Chondrocyte (in vitro differentiated cells): ENCODE measurements around the gene PSMB8. TPM values are rescaled to one million over a fixed set of nuclear protein-coding genes. Genes with fewer than 3 reads are reported as not detected.

Source experiments
- DNase-seq: peaks from one replicate; pipeline ENCODE4 v3.0.0; 2021; ENCODE audit warnings: mixed read lengths, low spot score
- H3K27ac Mint-ChIP-seq: one replicate; pipeline ENCODE4 v1.8.0; 2021; ENCODE audit warnings: mild to moderate bottlenecking, moderate library complexity, mixed read lengths; ENCODE audit not compliant: unreplicated experiment
- H3K27me3 Mint-ChIP-seq: 2 replicates; pipeline ENCODE4 v1.8.0; 2021; ENCODE audit warnings: low read depth, mixed read lengths
- H3K36me3 Mint-ChIP-seq: 2 replicates; pipeline ENCODE4 v1.8.0; 2021; ENCODE audit warnings: low read depth, mixed read lengths
- H3K4me1 Mint-ChIP-seq: 2 replicates; pipeline ENCODE4 v1.8.0; 2021; ENCODE audit warnings: low read depth, mild to moderate bottlenecking, mixed read lengths
- H3K4me3 Mint-ChIP-seq: one replicate; pipeline ENCODE4 v1.8.0; 2021; ENCODE audit warnings: mild to moderate bottlenecking, moderate library complexity, mixed read lengths; ENCODE audit not compliant: unreplicated experiment
- H3K9me3 Mint-ChIP-seq: 2 replicates; pipeline ENCODE4 v1.8.0; 2021; ENCODE audit warnings: low read depth, mixed read lengths
- total RNA-seq: library from RNA; stranded (reverse); gene quantifications from 3 replicates; pipeline ENCODE4 v1.2.1, GENCODE V29; 2021
- TF ChIP-seq, protein P1 (sequence below): fragments of 200-600 bp; sonication (generic); IDR thresholded peaks from 2 replicates; pipeline ENCODE4 v1.5.0; 2021; ENCODE audit warnings: antibody characterized with exemption, mild to moderate bottlenecking, moderate library complexity

PSMB8 gene
- total RNA-seq, 1 donor from 2014 or later: 14.6 TPM

DNA sequence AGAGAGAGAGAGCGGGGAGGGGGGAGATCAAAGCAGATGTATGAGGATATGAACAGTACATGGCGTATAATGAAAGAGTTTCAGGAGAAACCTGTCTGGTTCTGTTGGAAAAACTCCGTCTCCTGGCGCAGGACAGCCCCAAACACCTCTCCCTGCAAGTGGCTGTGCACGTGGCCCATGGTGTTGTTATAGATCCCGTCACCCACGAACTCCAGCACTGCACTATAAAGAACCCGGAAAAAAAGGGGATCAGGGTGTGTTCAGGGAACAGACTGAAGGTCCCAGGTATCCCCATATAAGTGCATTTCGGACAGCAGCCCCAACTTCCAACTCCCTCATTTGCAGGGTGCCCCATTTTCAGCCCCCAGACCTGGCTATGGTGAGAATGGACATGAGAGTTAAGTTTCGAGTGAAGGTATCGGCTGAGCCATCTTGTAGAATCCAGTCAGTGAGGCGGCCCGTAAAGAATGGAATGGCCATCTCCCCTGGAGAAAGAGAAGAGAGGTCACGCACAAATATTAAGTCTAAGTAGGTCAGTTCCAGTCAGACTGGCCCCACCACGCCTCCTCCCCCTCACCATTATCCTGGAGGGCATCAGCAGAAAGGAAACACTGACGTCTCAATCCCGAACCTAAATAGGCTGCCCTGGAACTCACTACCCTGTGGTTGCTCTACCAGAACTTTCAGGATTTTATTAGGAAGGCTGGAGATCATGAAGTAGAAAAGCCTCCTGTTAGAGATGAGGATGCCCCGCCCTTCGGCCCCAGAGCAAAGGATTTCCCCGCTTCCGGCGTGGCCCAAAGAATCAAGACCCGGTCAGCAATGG, 8.4 kb upstream of the PSMB8 start:
- Mint-ChIP-seq H3K27me3 (peaks cover 14% of the 10 kb centered on the region), H3K36me3 (peaks cover 24% of the 10 kb centered on the region), H3K9me3 (no peaks in the 10 kb centered on the region), H3K4me3 (peak overlapping the region; percentile 95), H3K27ac (peak overlapping the region; percentile 95), H3K4me1 (peaks cover 24% of the 10 kb centered on the region)
- DNase-seq: no peak
- TF ChIP-seq, protein P1, sequence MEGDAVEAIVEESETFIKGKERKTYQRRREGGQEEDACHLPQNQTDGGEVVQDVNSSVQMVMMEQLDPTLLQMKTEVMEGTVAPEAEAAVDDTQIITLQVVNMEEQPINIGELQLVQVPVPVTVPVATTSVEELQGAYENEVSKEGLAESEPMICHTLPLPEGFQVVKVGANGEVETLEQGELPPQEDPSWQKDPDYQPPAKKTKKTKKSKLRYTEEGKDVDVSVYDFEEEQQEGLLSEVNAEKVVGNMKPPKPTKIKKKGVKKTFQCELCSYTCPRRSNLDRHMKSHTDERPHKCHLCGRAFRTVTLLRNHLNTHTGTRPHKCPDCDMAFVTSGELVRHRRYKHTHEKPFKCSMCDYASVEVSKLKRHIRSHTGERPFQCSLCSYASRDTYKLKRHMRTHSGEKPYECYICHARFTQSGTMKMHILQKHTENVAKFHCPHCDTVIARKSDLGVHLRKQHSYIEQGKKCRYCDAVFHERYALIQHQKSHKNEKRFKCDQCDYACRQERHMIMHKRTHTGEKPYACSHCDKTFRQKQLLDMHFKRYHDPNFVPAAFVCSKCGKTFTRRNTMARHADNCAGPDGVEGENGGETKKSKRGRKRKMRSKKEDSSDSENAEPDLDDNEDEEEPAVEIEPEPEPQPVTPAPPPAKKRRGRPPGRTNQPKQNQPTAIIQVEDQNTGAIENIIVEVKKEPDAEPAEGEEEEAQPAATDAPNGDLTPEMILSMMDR: no peak

DNA sequence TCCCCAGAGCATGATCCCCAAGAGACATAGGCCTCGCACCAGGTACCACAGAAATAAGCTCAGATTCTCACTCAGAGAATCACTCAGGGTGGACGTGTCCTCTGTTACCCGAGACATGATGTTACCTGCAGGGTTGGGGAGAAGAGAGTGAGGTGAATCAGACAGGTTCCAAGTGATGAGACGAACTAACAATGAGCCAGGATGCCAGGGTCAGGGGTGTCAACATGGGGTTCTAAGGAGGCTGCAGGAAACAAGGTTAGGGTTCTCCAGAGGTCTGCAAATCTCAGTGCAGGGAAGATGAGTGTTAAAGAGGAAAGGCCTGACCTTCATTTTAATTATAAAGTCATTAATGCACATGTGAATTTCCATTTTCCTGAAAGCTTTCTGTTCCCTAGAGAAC, 7.2 kb upstream of the PSMB8 start:
- Mint-ChIP-seq H3K27ac (no peak overlapping the region), H3K9me3 (no peaks in the 10 kb centered on the region), H3K4me3 (no peak overlapping the region), H3K36me3 (peaks cover 29% of the 10 kb centered on the region), H3K27me3 (peaks cover 9% of the 10 kb centered on the region), H3K4me1 (peaks cover 24% of the 10 kb centered on the region)
- no peak for DNase-seq
- TF ChIP-seq, protein P1: no peak

DNA sequence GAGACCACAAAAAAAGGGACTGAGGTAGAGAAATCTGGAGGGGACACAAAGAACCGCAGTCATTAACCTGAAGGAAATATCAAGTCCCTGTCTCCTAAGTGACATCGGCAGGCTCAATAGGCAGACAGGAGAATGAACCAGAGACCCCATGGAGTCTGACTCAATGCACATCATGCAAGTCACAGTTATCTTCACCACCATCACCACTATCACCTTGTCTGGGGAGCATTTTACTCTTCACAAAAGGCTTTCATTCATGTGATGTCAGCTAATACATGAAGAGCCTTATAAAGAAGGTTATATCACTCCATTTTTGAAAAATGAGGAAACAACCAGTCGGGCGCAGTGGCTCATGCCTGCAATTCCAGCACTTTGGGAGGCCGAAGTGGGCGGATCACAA, 5.3 kb upstream of the PSMB8 start:
- H3K4me1 Mint-ChIP-seq: peaks cover 22% of the 10 kb centered on the region
- no peaks in the 10 kb centered on the region for H3K9me3 Mint-ChIP-seq
- DNase-seq: no peak
- peaks cover 29% of the 10 kb centered on the region for H3K36me3 Mint-ChIP-seq
- H3K27ac Mint-ChIP-seq: no peak overlapping the region
- TF ChIP-seq, protein P1: no peak
- no peak overlapping the region for H3K4me3 Mint-ChIP-seq
- H3K27me3 Mint-ChIP-seq: no peaks in the 10 kb centered on the region

DNA sequence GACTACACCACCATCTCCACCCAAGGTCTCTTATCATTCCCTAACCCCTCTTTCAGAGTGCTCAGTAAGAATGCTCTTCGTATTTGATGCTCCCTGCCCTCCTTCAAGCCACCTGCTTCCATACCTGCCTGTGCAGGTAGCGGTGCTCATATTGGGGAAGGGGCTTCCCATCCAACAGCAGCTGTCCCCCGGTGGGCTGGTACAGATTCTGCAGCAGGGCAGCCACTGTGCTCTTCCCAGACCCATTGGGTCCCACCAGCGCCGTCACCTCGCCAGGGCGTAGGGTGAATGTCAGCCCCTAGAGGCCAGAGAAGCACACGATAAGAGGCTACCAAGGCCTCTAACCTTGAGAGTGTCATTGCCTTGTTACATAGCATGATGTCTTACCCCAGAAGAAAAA, 3.9 kb upstream of the PSMB8 start:
- H3K36me3 Mint-ChIP-seq: peaks cover 29% of the 10 kb centered on the region
- peaks cover 30% of the 10 kb centered on the region for H3K4me1 Mint-ChIP-seq
- no peaks in the 10 kb centered on the region for H3K27me3 Mint-ChIP-seq
- TF ChIP-seq, protein P1: no peak
- no peak for DNase-seq
- no peak overlapping the region for H3K27ac Mint-ChIP-seq
- H3K9me3 Mint-ChIP-seq: no peaks in the 10 kb centered on the region
- H3K4me3 Mint-ChIP-seq: no peak overlapping the region

DNA sequence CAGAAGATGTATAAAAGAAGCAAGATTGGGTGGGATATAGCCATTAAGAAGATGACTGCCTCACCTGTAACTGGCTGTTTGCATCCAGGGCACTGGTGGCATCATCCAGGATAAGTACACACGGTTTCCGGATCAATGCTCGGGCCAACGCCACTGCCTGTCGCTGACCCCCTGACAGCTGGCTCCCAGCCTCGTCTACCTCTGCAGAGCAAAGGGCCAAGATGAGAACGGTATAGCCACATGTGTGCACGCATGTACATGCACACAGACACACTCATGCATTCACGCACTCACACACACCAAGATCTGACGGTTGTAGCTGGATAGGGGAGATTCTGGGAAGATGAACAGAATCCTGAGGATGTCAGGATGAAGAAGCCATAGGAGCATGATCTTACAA, 3.2 kb upstream of the PSMB8 start:
- no peak for DNase-seq
- Mint-ChIP-seq H3K36me3 (peaks cover 29% of the 10 kb centered on the region), H3K27ac (no peak overlapping the region), H3K4me3 (no peak overlapping the region), H3K9me3 (no peaks in the 10 kb centered on the region), H3K4me1 (peaks cover 22% of the 10 kb centered on the region), H3K27me3 (no peaks in the 10 kb centered on the region)
- TF ChIP-seq, protein P1: no peak
